ENCODE data around the gene PFKP.

PFKP gene

GRCh38 chr10:3122034-3122433 is 54.7 kb downstream of the PFKP start:
- ChIA-PET CTCF (interaction anchor here (1.4 kb wide), 1 partner anchor 27 kb away, joined by 3 read pairs; no protein-coding TSS in a partner anchor), POLR2A (no interaction called here)
- peaks cover 10 to 66% of the 10 kb centered on the region in 2 experiments; a peak in 2 of 3 replicates for H3K36me3 ChIP-seq (ENCODE audit: control insufficient read depth in 2 of 2, insufficient read depth in 1 of 2, low read length in 2 of 2)
- no peak overlapping the region for H3K27ac ChIP-seq (ENCODE audit: extremely low read depth, low read depth, low read length)
- no peak for TF ChIP-seq TCF7L2 (IDR thresholded peaks at IDR 0.05; ENCODE audit: borderline replicate concordance, low read depth, low read length)
- TF ChIP-seq ZNF221 (tag by site-specific recombination; IDR thresholded peaks at IDR 0.05; ENCODE audit: borderline replicate concordance) = no peak
- no peak for TF ChIP-seq ATF2 (tag by site-specific recombination; IDR thresholded peaks at IDR 0.05; ENCODE audit: low read depth)
- TF ChIP-seq ZNF433 (tag by site-specific recombination; IDR thresholded peaks at IDR 0.05; ENCODE audit: low read depth) = no peak
- no peak for TF ChIP-seq BCL6B (tag by site-specific recombination; IDR thresholded peaks at IDR 0.05)
- TF ChIP-seq ZNF560 (tag by site-specific recombination; IDR thresholded peaks at IDR 0.05; ENCODE audit: borderline replicate concordance) = no peak
- TF ChIP-seq REPIN1 (tag by site-specific recombination; IDR thresholded peaks at IDR 0.05; ENCODE audit: low read depth) = no peak
- no peaks in the 10 kb centered on the region for H3K9me3 ChIP-seq (ENCODE audit: control insufficient read depth, insufficient read depth, low read depth, low read length)
- no peak overlapping the region for H3K4me3 ChIP-seq (ENCODE audit: low read depth, low read length)
- peaks cover 12% of the 10 kb centered on the region; the same call in 1 of the 2 replicates for H3K4me1 ChIP-seq (ENCODE audit: control insufficient read depth, insufficient read depth, low read length)

GRCh38 chr10:3122486-3123205 is 55.3 kb downstream of the PFKP start:
- CTCF ChIA-PET = no interaction called here
- no peak overlapping the region for H3K27ac ChIP-seq (ENCODE audit: extremely low read depth, low read depth, low read length)

More at GRCh38 chr10:3122486-3123205, 55.3 kb downstream of the PFKP start:
- no peak overlapping the region for H3K4me3 ChIP-seq (ENCODE audit: low read depth, low read length)
- peaks cover 12% of the 10 kb centered on the region; the same call in 1 of the 2 replicates for H3K4me1 ChIP-seq (ENCODE audit: control insufficient read depth, insufficient read depth, low read length)
- TF ChIP-seq ZNF48 (tag by site-specific recombination; IDR thresholded peaks at IDR 0.05) (no peak), GLI2 (tag by site-specific recombination; IDR thresholded peaks at IDR 0.05; ENCODE audit: borderline replicate concordance, low read depth) (no peak), ZFP41 (tag by site-specific recombination; IDR thresholded peaks at IDR 0.05; ENCODE audit: borderline replicate concordance) (no peak), REST (tag by site-specific recombination; IDR thresholded peaks at IDR 0.05) (no peak), AEBP2 (tag by site-specific recombination; IDR thresholded peaks at IDR 0.05; ENCODE audit: borderline replicate concordance) (no peak), ZBTB7A (tag by site-specific recombination; IDR thresholded peaks at IDR 0.05; ENCODE audit: low read depth) (no peak), ZNF548 (tag by site-specific recombination; IDR thresholded peaks at IDR 0.05) (no peak), ZNF26 (tag by site-specific recombination; IDR thresholded peaks at IDR 0.05) (no peak), ZBTB48 (tag by site-specific recombination; IDR thresholded peaks at IDR 0.05) (no peak), ZNF768 (tag by site-specific recombination; IDR thresholded peaks at IDR 0.05) (no peak), ZNF280C (tag by site-specific recombination; IDR thresholded peaks at IDR 0.05) (no peak), GLI4 (tag by site-specific recombination; IDR thresholded peaks at IDR 0.05) (no peak)
- POLR2A ChIA-PET = no interaction called here
- peaks cover 10 to 59% of the 10 kb centered on the region in 2 experiments; a peak in 2 of 3 replicates for H3K36me3 ChIP-seq (ENCODE audit: control insufficient read depth in 2 of 2, insufficient read depth in 1 of 2, low read length in 2 of 2)
- H3K9me3 ChIP-seq (ENCODE audit: control insufficient read depth, insufficient read depth, low read depth, low read length) = no peaks in the 10 kb centered on the region

Data from HEK293 (cell line).